ENCODE measurements around the gene CTH.
"Not testable (repeated sequence)": the region's sequence is repeated elsewhere in the genome, so short reads cannot be mapped to it uniquely, and the experiment has no call there.

CTH gene

GRCh38 chr1:70462611-70463010 is 51.5 kb downstream of the CTH start:
- in situ Hi-C loops (cut with HindIII; ENCODE audit: low sequenced_read_pairs), result no loop called here
- no peak for TF ChIP-seq CTCF (IDR thresholded peaks at IDR 0.05; ENCODE audit: low read depth, low read length)
- DNase-seq (ENCODE audit: low read depth, low spot score), result no peak
- H3K4me3 ChIP-seq (ENCODE audit: low read depth, low read length), result no peak overlapping the region

GRCh38 chr1:70465911-70466310 is 54.8 kb downstream of the CTH start:
- no peak for TF ChIP-seq CTCF (IDR thresholded peaks at IDR 0.05; ENCODE audit: low read depth, low read length)
- no peak for DNase-seq (ENCODE audit: low read depth, low spot score)
- in situ Hi-C loops (cut with HindIII; ENCODE audit: low sequenced_read_pairs), result no loop called here
- no peak overlapping the region for H3K4me3 ChIP-seq (ENCODE audit: low read depth, low read length)

GRCh38 chr1:70467531-70467930 is 56.5 kb downstream of the CTH start:
- in situ Hi-C loops (cut with HindIII; ENCODE audit: low sequenced_read_pairs), result no loop called here

GRCh38 chr1:70468180-70468579 is 57.1 kb downstream of the CTH start:
- in situ Hi-C loops (cut with HindIII; ENCODE audit: low sequenced_read_pairs), result no loop called here
- no peak for TF ChIP-seq CTCF (IDR thresholded peaks at IDR 0.05; ENCODE audit: low read depth, low read length)
- DNase-seq (ENCODE audit: low read depth, low spot score), result no peak

More at GRCh38 chr1:70467531-70467930, 56.5 kb downstream of the CTH start:
- H3K4me3 ChIP-seq (ENCODE audit: low read depth, low read length), result no peak overlapping the region
- no peak for TF ChIP-seq CTCF (IDR thresholded peaks at IDR 0.05; ENCODE audit: low read depth, low read length)
- DNase-seq (ENCODE audit: low read depth, low spot score), result no peak

GRCh38 chr1:70469184-70469583 is 58.1 kb downstream of the CTH start:
- H3K4me3 ChIP-seq (ENCODE audit: low read depth, low read length); DNase-seq (ENCODE audit: low read depth, low spot score); in situ Hi-C loops (cut with HindIII; ENCODE audit: low sequenced_read_pairs): not testable (repeated sequence)

More at GRCh38 chr1:70468180-70468579, 57.1 kb downstream of the CTH start:
- H3K4me3 ChIP-seq (ENCODE audit: low read depth, low read length), result no peak overlapping the region

- in situ Hi-C loops (cut with HindIII; ENCODE audit: low sequenced_read_pairs), result no loop called here
- DNase-seq (ENCODE audit: low read depth, low spot score), result no peak
- no peak for TF ChIP-seq CTCF (IDR thresholded peaks at IDR 0.05; ENCODE audit: low read depth, low read length)
- no peak overlapping the region for H3K4me3 ChIP-seq (ENCODE audit: low read depth, low read length)
These were observed 64.0 kb downstream of the CTH start for GRCh38 chr1:70475023-70475422.

- H3K4me3 ChIP-seq (ENCODE audit: low read depth, low read length), result no peak overlapping the region
- in situ Hi-C loops (cut with HindIII; ENCODE audit: low sequenced_read_pairs), result no loop called here
- no peak for TF ChIP-seq CTCF (IDR thresholded peaks at IDR 0.05; ENCODE audit: low read depth, low read length)
- no peak for DNase-seq (ENCODE audit: low read depth, low spot score)
These were observed 66.0 kb downstream of the CTH start for GRCh38 chr1:70477090-70477489.

- in situ Hi-C loops (cut with HindIII; ENCODE audit: low sequenced_read_pairs), result not testable (repeated sequence)
These were observed 66.8 kb downstream of the CTH start for GRCh38 chr1:70477905-70478304.

More at GRCh38 chr1:70477905-70478304, 66.8 kb downstream of the CTH start:
- not testable (repeated sequence) for DNase-seq (ENCODE audit: low read depth, low spot score); H3K4me3 ChIP-seq (ENCODE audit: low read depth, low read length)

All from astrocyte of the spinal cord (primary cell).